Kidney epithelial cell (primary cell): ENCODE results near the gene FAR1. TPM values are rescaled to one million over a fixed set of nuclear protein-coding genes. Genes with fewer than 3 reads are reported as not detected.
"Not testable (repeated sequence)": the region's sequence is repeated elsewhere in the genome, so short reads cannot be mapped to it uniquely, and the experiment has no call there.

Experiments used
- DNase-seq: peaks from one replicate; pipeline ENCODE4 v3.0.0-alpha.2; 2010; ENCODE audit warnings: low read depth
- H3K27me3 ChIP-seq: 2 replicates; pipeline ENCODE4 v1.6.0; 2011; ENCODE audit warnings: low read length; ENCODE audit not compliant: control insufficient read depth, insufficient read depth
- H3K36me3 ChIP-seq: 2 replicates; pipeline ENCODE4 v1.5.1; 2011; ENCODE audit warnings: low read length; ENCODE audit not compliant: control insufficient read depth, insufficient read depth
- H3K4me3 ChIP-seq: 2 replicates; pipeline ENCODE4 v1.5.1; 2011; ENCODE audit warnings: low read depth, mild to moderate bottlenecking, control low read depth, low read length
- CTCF ChIP-seq: IDR thresholded peaks from 2 replicates; pipeline ENCODE4 v1.5.1; 2011; ENCODE audit warnings: mild to moderate bottlenecking, moderate library complexity, low read length, control low read depth, inconsistent platforms; ENCODE audit not compliant: insufficient read depth, poor library complexity, severe bottlenecking
- total RNA-seq: library from RNA; depleted of rRNA; stranded (reverse); fragments of >200 nt; gene quantifications from 2 replicates; pipeline ENCODE4 v1.2.3, GENCODE V29; 2015

Gene FAR1
- total RNA-seq, 1 donor from 2014 or later = 35.1 TPM

DNA sequence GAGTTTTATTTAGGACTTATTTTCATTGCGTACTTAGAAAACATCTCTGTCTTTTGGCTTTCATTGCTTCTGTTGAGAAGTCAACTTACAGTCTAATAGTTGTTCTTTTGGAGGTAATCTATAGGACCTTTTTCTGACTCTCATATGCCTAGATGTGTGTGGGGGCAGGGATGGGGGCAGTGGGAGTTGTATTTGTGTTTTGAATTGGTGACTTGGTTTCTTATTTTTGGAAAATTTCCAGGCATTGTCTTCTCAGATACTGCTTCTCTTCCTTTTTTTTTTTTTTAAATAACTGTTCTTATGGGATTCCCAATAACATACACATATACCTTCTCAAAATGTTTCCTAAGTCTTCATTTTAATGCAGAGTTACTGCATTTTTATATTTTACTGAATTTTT is 58.0 kb downstream of the FAR1 start:
- no peak for DNase-seq
- no peak for TF ChIP-seq CTCF
- no peaks in the 10 kb centered on the region for H3K36me3 ChIP-seq
- H3K4me3 ChIP-seq = no peak overlapping the region
- no peaks in the 10 kb centered on the region for H3K27me3 ChIP-seq

DNA sequence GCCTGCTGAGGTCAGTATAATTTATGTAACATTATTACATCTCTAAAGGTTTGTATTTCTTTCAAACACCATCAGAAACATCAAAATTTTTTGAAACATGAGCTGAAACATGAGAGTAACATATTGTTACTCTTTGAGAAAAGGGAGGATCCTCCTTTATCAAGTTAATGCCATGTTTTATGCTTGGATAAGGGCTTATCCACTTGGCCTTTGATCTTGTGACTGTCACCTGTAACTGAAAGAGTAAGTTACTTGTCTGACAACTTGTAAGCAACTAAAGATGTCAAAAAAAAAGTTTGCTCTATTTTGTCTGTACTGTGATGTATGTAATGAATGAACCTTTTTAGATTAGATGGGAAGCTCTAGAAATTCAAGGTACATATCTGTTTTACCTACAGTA is 59.6 kb downstream of the FAR1 start:
- no peak for DNase-seq
- no peak for TF ChIP-seq CTCF
- no peak overlapping the region for H3K4me3 ChIP-seq
- H3K27me3 ChIP-seq = no peaks in the 10 kb centered on the region
- H3K36me3 ChIP-seq = no peaks in the 10 kb centered on the region

GRCh38 chr11:13734530-13734929 is 66.1 kb downstream of the FAR1 start:
- H3K36me3 ChIP-seq = no peaks in the 10 kb centered on the region
- DNase-seq = no peak
- no peak for TF ChIP-seq CTCF
- no peak overlapping the region for H3K4me3 ChIP-seq
- H3K27me3 ChIP-seq = no peaks in the 10 kb centered on the region

GRCh38 chr11:13745165-13745564 is 76.7 kb downstream of the FAR1 start:
- no peak for TF ChIP-seq CTCF
- DNase-seq = no peak
- Histone ChIP-seq H3K4me3 (no peak overlapping the region), H3K36me3 (no peaks in the 10 kb centered on the region), H3K27me3 (no peaks in the 10 kb centered on the region)

DNA sequence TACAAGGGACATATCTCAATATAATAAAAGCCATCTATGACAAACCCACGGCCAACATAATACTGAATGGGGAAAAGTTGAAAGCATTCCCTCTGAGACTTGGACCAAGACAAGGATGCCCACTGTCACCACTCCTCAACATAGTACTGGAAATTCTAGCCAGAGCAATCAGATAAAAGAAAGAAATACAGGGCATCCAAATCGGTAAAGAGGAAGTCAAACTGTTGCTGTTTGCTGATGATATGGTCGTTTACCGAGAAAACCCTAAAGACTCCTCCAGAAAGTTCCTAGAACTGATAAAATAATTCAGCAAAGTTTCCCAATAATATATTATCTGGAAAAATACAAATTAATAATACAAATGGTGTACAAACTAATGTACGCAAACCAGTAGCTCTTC is 84.8 kb downstream of the FAR1 start:
- H3K36me3 ChIP-seq, DNase-seq, H3K4me3 ChIP-seq, H3K27me3 ChIP-seq: not testable (repeated sequence)

GRCh38 chr11:13759050-13759449 is 90.6 kb downstream of the FAR1 start:
- no peaks in the 10 kb centered on the region for H3K36me3 ChIP-seq
- DNase-seq = no peak
- no peak for TF ChIP-seq CTCF

More at GRCh38 chr11:13759050-13759449, 90.6 kb downstream of the FAR1 start:
- no peak overlapping the region for H3K4me3 ChIP-seq
- H3K27me3 ChIP-seq = no peaks in the 10 kb centered on the region
